Aorta (tissue), 4 donors: ENCODE measurements around the gene COMMD7. TPM values are rescaled to one million over a fixed set of nuclear protein-coding genes. Genes with fewer than 3 reads are reported as not detected.

Source experiments
- polyA plus RNA-seq, 2 donors: library from polyadenylated mRNA; stranded (reverse); fragments of 200-250 nt; gene quantifications; one replicate each; pipeline ENCODE4 v1.2.3, GENCODE V29; 2013
- total RNA-seq, 2 donors: library from RNA; stranded (reverse); fragmentation: NEBNext Ultra II Directional; extraction: Animal tissue kit (Norgen Biotek cat#: 25700); gene quantifications; one replicate each; pipeline ENCODE4 v1.2.1, GENCODE V29; 2021
- donor health status: healthy with polysubstance abuse.
- donor health status: Bipolar disorder and iron deficiency.
- donor health status: DM: no; HTN: no; CAD: no.
- donor health status: DM: yes; HTN: yes; CAD: no.

Gene COMMD7
- total and polyA plus RNA-seq, 4 donors: 37.5 to 66.9 (median 51.1) TPM

Other genes starting within 250 kb of the COMMD7 start
- 10 to 100 TPM; 13.0 to 29.5 TPM for gene NOL4L, start 158.1 kb downstream of the COMMD7 start, total RNA-seq
- gene NOL4L, start 158.1 kb downstream of the COMMD7 start, polyA plus RNA-seq: 1 to 10 TPM; 2.3 to 3.0 TPM
- 1 to 10 TPM in 1 of 2 donors, under 1 TPM in 1; 0.51 to 1.1 TPM for gene C20orf203, start 69.5 kb downstream of the COMMD7 start, total RNA-seq
- gene C20orf203, start 69.5 kb downstream of the COMMD7 start, polyA plus RNA-seq: under 1 TPM in 1 of 2 donors, not detected in 1; 0.31 TPM
- gene DNMT3B, start 18.9 kb upstream of the COMMD7 start, total RNA-seq: 1 to 10 TPM in 1 of 2 donors, under 1 TPM in 1; 0.71 to 1.9 TPM
- gene DNMT3B, start 18.9 kb upstream of the COMMD7 start, polyA plus RNA-seq: under 1 TPM; 0.25 to 0.79 TPM
- gene MAPRE1, start 76.5 kb upstream of the COMMD7 start, total RNA-seq: 100 to 1,000 TPM in 1 of 2 donors, 10 to 100 TPM in 1; 83.1 to 132 TPM
- gene MAPRE1, start 76.5 kb upstream of the COMMD7 start, polyA plus RNA-seq: 10 to 100 TPM; 48.4 to 83.4 TPM
- 1 to 10 TPM in 1 of 2 donors, under 1 TPM in 1; 0.81 to 1.1 TPM for gene EFCAB8, start 115.5 kb upstream of the COMMD7 start, total RNA-seq
- under 1 TPM in 1 of 2 donors, not detected in 1; 0.13 TPM for gene EFCAB8, start 115.5 kb upstream of the COMMD7 start, polyA plus RNA-seq